CD4-positive, alpha-beta T cell treated with Interferon alpha-2 for 1 hour (primary cell): ENCODE measurements around the gene NBPF11.
A peak's percentile ranks its signal among the peaks of the same experiment; 100 is the strongest.
"Not testable (repeated sequence)": the region's sequence is repeated elsewhere in the genome, so short reads cannot be mapped to it uniquely, and the experiment has no call there.

ENCODE experiments used
- DNase-seq, 2 donors: peaks; one replicate each; pipeline ENCODE4 v3.0.0-alpha.2; 2020 to 2022

NBPF11 gene

DNA sequence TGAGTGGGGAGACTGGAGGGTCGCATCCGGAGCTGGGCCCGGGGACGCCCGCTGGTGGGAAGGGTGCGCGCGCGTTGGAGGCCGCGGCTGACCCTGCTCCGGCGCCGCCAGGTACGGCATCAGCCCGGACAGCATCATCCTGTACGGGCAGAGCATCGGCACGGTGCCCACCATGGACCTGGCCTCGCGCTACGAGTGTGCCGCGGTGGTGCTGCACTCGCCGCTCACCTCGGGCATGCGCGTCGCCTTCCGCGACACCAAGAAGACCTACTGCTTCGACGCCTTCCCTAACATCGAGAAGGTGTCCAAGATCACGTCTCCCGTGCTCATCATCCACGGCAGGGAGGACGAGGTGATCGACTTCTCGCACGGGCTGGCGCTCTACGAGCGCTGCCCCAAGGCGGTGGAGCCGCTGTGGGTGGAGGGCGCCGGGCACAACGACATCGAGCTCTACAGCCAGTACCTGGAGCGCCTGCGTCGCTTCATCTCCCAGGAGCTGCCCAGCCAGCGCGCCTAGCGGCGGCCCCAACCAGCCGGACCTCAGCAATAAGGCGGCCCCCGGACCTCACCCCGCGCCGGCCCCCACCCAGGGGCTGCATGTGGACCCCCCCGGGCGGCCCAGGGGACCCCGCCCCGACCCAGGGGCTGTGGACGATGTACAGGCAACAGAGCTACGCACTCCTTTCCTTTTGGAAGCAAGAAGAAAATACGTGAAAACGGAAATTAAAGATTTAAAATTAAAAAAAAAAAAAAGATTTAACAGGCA, 2.8 kb downstream of the NBPF11 start:
- DNase-seq: not testable (repeated sequence)

DNA sequence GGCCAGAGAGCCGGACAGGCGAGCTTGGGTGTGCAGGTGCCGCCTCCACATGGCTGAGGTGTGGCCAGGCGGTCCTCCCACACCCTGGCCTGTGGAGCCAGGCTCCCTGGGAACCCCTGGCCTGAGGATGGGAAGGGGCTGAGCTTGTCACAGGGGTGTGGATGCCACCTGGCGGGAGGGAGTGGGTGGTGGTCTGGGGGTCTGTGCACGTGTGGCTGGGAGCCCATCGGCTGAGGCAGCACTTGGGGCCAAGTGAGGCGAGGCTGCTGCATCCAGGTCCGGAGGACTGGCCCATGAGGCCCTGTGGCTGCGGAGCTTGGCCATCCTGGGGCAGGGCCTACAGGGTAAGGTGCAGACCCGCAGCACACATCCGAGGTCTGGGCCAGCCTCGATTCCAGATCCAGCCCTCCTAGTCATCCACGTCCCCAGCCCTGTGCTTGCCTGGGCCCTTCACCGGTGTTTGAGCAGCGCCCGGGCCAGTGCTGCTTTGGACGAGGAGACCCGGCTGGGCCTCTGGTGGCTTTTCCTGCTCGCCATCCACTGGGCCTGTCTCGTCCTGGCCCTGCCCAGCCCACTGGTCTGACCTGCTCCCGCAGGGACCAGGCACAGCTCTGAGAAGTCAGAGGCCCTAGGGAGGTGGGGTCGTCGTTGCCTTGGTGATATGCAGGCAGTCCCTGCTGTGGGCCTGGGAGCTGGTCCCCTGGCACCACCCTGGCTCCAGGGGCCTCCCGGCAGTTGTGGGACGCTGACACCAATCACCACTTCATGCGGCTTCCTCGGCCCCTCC, 4.8 kb downstream of the NBPF11 start:
- not testable (repeated sequence) for DNase-seq

DNA sequence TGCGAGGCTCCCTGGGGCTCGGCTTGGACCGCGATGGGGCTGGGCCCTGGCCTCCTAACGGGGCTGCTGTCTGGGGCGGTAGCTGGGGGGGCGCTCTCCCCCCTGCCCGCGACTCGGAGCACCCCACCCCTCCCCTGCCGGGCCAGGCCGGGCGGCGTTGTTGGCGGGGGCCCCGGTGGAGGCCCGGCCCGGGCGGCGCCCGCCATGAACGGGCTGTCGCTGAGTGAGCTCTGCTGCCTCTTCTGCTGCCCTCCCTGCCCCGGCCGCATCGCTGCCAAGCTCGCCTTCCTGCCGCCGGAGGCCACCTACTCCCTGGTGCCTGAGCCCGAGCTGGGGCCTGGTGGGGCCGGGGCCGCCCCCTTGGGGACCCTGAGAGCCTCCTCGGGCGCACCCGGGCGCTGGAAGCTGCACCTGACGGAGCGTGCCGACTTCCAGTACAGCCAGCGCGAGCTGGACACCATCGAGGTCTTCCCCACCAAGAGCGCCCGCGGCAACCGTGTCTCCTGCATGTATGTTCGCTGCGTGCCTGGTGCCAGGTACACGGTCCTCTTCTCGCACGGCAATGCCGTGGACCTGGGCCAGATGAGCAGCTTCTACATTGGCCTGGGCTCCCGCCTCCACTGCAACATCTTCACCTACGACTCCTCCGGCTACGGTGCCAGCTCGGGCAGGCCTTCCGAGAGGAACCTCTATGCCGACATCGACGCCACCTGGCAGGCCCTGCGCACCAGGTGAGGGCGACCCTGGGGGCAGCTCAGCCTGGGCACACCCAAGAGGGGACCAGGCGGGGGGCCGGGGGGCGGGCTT, 5.7 kb downstream of the NBPF11 start:
- not testable (repeated sequence) for DNase-seq

DNA sequence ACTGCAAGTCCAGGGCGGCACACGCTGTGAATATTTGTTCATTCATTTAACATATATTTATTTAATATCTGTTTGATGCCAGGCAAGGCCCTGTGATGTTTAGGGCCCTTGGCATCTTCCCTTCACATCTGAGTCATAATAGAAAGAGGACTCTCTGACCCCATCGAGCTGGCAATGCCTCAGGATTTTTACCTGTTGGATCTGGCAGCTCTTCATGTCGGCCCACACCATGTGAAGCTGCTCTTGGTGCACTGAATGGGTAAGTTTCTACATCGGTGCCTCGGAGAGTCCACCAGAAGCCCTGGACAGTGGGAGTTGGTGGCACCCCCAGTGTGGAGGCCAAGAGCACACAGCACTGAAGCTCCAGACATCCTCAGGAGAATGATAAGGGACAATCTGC, 8.9 kb downstream of the NBPF11 start:
- DNase-seq: not testable (repeated sequence)

DNA sequence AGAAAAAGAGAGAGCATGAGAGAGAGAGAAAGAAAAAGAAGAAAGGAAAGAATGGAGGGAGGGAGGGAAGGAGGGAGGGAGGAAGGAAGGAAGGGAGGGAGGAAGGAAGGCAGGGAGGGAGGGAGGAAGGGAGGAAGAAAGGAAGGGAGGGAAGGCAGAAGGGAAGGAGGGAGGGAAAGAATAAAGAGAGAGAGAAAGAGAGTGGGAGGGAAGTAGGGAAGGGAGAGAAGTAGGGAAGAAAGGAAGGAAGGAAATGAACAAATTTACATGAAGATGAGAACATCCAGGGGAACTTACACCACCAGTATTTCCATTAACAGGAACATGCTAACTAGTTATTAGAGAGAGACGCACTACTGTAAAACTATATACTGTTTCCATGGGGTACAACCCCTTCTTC, 10.1 kb downstream of the NBPF11 start:
- not testable (repeated sequence) for DNase-seq

DNA sequence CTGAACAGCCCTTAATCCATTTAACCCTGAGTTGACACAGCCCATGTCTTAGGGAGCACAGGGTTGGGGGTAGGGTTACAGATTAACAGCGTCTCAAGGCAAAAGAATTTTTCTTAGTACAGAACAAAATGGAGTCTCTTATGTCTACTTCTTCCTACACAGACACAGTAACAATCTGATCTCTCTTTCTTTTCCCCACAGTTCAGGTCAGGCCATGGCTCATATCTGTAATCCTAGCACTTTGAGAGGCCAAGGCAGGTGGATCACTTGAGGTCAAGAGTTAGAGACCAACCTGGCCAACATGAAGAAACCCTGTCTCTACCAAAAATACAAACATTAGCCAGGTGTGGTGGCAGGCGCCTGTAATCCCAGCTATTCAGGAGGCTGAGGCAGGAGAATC, 13.5 kb downstream of the NBPF11 start:
- DNase-seq: not testable (repeated sequence)

DNA sequence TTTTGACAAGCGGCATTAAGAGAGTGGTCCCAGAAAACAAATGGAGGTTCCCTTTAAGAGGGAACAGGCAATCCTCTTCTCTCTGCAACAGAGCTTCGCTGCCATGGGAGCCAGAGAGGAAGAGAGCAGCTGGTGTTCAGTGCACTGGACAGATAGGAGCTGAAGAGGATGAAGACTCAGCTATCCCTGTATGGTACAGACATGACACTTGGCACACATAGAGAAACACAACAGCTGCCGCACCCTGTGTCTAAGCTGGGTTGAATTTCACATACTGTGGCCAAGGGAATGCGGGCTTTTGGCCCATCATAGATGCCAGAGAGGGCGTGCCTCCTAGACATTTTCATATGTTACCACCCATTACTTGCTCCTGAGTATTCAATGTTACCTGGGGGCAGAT, 29.7 kb downstream of the NBPF11 start:
- not testable (repeated sequence) for DNase-seq

DNA sequence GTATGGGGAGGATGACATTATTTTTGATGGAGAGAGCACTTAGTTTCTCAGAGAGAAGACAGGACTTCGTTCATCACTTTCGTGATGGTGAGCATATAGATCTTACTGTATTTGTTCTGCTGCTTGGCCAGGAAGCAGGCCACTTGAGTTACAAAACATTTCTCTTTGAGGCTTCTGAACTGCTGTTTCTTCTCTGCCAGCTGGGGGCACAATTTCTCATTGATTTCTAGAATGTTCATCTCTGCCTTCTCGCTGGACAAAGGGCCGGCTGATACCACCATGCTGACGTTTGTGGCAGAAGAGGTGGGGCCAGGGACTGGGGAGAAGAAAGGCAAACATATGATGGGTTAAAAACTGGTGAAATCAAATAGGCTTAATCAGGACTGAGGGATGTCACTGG, 31.7 kb downstream of the NBPF11 start:
- DNase-seq: peak; percentile 1 to 7

DNA sequence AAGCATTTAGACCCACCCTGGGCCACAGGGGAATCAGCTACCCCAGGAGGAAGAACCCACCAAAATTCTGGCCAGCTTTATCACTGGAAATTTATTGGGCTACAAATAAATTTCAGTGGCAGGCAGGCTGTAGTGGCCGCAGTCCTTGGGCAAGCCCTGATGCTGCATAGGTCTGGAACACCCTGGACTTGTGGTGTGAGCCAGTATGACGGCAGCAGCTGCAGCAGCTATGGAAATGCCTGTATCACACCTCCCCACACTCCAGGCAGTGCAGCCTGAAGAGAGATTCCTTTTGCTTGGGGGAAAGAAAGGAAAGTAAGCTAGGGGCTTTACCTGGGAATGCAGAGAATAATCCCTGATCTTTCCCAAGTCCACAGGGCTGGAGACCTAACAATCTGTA, 56.3 kb downstream of the NBPF11 start:
- not testable (repeated sequence) for DNase-seq

DNA sequence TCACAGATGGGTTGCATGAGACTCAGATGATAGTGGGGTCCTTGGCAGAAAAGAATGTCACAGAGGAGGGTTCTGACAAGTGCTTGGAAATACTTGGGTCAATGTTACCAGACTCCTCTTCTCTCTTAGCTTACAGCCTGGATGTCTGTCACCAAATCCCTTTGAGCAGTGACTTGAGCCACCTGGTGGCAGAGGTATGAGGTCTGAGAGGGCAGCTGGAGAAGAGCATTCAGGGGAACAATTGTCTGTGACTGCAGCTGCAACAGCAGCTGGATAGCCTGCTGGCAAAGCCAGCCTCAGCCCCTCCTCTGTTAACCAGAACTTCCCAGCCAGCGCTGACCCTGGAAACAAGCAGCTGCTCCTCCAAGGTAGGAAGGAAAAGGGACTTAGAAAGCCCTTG, 65.9 kb downstream of the NBPF11 start:
- not testable (repeated sequence) for DNase-seq

DNA sequence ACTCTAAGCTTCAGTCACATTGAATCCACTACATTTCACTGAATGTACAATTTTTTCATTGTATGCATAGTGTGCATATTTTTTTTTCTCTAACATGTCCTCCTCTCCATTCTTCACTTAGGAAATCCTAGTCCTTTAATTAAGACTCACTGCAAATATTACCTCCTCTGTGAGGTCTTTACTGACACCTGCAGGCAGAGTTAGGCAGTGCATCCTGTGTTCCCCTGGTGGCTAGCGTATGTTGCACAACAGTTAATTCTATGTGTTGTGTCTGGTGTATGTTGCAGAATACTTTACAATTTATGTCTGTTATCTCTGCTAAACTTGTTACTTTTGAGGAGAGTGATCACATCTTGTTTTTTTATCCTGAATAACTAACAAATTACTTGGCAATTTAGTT, 70.9 kb downstream of the NBPF11 start:
- DNase-seq: not testable (repeated sequence)

DNA sequence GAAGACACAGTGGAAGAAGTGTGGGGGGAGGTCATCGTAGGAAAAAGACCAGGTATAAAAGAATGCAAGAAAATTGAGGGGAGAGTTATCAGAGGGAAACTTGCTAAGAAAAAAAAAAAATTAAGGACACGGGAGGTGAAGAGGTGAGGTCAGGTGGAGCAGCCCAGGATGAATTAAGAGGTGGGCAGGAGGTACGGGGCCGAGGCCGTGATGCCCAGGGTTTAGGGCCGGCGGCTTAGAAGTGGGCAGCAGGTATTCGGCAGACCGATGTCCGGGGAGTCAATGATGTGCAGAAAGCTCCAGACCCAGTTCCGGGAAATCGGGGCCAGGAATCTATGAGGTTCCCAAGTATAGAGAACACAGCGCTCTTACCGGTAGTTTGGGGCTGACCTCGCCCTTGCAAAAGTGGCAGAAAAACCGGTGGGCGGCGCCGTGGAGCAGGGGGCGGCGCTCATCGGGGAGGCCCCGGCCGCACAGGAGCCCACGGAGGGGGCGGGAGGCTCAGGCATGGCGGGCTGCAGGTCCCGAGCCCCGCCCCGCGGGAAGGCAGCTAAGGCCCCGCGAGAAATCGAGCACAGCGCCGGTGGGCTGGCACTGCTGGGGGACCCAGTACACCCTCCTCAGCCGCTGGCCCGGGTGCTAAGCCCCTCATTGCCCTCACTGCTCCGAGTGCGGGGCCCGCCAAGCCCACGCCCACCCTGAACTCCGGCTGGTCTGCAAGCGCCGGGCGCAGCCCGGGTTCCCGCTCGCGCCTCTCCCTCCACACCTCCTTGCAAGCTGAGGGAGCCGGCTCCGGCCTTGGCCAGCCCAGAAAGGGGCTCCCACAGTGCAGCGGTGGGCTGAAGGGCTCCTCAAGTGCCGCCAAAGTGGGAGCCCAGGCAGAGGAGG, 73.2 kb downstream of the NBPF11 start:
- not testable (repeated sequence) for DNase-seq

DNA sequence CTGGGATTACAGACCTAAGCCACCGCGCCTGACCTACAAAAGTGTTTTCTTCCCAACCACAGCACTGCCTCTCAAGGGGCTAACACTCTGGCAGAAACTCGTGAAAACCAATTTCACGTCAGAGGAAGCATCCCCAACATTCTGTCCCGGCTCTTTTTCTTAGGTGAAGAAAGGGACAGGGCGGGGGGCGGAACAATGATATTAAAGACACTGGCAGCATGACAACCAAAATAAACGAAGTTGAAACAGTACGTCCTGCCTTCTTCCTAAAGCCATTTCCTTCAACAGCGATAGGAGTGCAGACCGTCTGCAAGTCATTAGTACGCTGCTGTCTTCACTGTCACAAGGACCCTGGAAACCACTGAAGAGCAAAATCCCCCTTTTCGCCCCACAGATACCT, 74.0 kb downstream of the NBPF11 start:
- not testable (repeated sequence) for DNase-seq

DNA sequence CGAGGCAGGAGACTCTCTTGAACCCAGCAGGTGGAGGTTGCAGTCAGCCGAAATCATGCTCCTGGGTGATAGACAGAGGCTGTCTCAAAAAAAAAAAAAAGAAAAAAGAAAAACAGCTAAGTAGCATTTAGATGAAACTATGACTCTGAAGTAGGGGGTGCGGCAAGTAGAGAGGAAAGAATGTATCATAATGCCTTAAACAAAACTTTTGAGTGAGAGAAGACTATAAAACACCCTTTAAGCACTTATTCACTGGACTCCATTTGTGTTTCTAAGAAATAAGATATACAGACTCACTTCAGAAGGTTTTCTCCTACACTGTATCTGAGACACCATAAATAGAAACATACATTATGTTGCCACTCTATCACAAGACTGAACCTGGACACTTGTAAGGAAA, 74.6 kb downstream of the NBPF11 start:
- DNase-seq: not testable (repeated sequence)

DNA sequence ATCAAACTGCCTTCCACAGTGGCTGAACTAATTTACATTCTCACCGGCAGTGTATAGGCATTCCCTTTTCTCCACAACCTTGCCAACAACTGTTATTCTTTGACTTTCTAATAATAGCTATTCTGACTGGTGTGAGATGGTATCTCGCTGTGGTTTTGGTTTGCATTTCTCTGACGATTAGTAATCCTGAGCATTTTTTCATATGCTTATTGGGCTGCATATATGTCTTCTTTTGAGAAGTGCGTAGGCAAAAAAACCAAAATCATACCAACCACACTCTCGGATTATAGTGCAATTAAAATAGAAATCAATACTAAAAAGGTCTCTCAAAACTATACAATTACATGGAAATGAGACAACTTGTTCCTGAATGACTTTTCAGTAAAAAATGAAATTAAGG, 78.7 kb downstream of the NBPF11 start:
- not testable (repeated sequence) for DNase-seq

DNA sequence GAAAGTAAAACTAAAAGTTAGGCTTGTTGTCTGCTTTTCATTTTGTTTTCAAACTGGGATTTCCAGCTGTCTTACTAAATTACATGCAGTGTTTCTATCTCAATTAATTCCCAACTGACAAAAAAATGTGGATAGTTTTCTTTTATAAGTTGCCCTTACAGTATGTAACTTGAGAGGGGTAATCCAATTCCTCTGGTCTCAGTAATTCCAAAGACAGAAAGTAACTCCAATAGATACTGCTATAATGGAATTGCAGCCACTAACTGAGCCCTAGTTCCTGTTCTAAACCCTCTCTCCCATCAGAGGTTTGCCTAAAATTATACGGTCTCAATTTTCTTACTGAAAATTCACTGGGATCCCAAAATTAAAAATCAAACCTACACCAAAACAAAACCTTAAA, 83.5 kb downstream of the NBPF11 start:
- DNase-seq: not testable (repeated sequence)

DNA sequence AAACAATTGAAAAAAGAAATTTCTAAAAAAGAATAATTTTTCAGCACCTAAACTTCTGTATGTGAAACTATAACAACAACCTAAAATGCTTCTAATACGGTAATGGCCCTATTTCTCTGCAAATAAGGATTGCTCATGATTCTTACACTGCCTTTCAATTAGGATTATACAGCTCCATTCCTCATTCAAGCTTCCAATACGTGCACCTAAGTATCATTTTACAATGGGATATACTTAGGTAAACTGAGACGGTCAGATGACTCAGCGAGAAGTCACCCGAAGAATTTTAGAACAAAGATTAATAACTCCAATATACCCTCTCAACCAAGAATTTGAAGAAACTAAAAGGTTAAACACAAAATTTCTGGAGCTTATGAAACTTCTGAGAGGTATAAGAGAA, 83.9 kb downstream of the NBPF11 start:
- DNase-seq: not testable (repeated sequence)

DNA sequence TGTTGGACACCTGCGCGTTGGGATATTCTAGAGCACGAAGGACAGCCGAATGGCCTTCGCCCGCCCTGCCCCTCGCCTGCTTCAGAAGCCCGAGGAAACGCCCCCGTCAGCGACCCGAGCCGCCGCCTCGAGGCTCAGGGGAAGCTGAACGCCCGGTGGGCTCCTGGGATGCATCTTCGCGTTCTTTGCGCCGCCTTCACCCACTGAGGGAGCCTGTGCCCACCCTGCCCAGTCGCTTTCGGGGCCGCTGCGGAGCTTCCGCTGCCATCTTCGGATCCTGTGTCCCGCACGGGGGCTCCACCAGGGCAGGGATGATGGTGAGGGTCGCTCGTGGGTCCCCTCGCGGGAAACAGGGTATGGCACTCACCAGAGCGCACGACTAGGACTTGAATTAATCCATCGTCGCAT, 91.8 kb downstream of the NBPF11 start:
- not testable (repeated sequence) for DNase-seq

DNA sequence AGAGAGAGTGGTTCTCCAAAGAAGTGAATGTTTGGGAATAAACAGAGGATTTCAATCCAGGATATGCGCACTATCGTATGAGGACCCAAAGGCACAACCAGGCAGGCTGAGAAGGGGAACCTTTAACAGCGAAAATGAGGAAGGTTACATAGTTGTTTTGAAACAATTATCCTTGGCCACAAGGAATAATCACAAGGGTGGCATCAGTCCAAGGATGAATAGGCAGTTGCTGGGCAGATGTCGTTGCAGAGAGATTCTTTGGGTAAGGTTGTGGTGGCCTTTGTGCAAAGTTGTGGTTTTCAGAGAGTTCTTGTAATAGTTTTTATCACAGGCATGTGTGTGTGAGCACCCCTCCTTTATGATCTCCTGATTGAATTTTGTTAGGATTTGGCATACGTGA, 94.7 kb downstream of the NBPF11 start:
- DNase-seq: peak in 1 of 2 donors; percentile 30
